ENCODE results near the gene PIP4K2B.

GRCh38 chr17:38777641-38778250 lies 21.6 kb downstream of the PIP4K2B start:
- TF ChIP-seq, protein P1, sequence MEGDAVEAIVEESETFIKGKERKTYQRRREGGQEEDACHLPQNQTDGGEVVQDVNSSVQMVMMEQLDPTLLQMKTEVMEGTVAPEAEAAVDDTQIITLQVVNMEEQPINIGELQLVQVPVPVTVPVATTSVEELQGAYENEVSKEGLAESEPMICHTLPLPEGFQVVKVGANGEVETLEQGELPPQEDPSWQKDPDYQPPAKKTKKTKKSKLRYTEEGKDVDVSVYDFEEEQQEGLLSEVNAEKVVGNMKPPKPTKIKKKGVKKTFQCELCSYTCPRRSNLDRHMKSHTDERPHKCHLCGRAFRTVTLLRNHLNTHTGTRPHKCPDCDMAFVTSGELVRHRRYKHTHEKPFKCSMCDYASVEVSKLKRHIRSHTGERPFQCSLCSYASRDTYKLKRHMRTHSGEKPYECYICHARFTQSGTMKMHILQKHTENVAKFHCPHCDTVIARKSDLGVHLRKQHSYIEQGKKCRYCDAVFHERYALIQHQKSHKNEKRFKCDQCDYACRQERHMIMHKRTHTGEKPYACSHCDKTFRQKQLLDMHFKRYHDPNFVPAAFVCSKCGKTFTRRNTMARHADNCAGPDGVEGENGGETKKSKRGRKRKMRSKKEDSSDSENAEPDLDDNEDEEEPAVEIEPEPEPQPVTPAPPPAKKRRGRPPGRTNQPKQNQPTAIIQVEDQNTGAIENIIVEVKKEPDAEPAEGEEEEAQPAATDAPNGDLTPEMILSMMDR (conservative IDR thresholded peaks at IDR 0.05; ENCODE audit: low read length), result no peak
- TF ChIP-seq EZH2phosphoT487 (IDR thresholded peaks at IDR 0.05; ENCODE audit: borderline replicate concordance, low read depth, low read length), result no peak

Data from OCI-LY7 (cell line).